GM12874 (cell line): ENCODE data around the gene MAK.

Source experiments
- TF ChIP-seq, protein P1 (sequence below): IDR thresholded peaks from 2 replicates; pipeline ENCODE4 v1.5.1; 2011; ENCODE audit warnings: low read depth, mild to moderate bottlenecking, control low read depth, low read length, moderate library complexity; ENCODE audit not compliant: insufficient read depth

The MAK gene

DNA sequence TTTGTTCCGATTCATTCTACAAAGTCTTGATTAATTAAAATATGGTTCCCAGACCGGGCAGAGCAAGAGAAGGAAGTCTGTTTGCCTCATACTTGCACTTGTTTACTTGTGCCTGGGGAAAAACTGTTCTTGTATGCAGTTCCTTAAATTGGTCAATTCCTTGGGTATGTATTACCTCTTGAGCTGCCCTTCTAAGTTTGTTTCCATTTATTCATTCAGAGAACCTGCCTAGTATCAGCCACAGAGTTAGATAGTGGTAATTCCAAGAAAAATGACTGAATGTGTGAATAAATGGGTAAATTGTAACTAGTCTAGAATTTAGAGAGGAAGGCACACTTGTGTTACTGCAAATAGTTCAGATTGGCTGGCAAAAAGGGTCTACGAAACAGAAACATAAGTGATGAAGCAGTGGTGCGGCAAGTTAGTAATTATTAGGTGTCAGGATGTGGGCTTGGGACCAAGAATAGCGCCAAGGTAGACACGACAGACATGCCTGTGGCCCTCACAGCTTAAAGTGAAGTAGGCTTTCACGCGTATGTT is 525 bp upstream of the MAK start:
- TF ChIP-seq, protein P1, sequence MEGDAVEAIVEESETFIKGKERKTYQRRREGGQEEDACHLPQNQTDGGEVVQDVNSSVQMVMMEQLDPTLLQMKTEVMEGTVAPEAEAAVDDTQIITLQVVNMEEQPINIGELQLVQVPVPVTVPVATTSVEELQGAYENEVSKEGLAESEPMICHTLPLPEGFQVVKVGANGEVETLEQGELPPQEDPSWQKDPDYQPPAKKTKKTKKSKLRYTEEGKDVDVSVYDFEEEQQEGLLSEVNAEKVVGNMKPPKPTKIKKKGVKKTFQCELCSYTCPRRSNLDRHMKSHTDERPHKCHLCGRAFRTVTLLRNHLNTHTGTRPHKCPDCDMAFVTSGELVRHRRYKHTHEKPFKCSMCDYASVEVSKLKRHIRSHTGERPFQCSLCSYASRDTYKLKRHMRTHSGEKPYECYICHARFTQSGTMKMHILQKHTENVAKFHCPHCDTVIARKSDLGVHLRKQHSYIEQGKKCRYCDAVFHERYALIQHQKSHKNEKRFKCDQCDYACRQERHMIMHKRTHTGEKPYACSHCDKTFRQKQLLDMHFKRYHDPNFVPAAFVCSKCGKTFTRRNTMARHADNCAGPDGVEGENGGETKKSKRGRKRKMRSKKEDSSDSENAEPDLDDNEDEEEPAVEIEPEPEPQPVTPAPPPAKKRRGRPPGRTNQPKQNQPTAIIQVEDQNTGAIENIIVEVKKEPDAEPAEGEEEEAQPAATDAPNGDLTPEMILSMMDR, result no peak

GRCh38 chr6:10837622-10837994 is 731 bp downstream of the MAK start:
- TF ChIP-seq, protein P1, result no peak

GRCh38 chr6:10837009-10837621 is 1.2 kb downstream of the MAK start:
- TF ChIP-seq, protein P1, result no peak

DNA sequence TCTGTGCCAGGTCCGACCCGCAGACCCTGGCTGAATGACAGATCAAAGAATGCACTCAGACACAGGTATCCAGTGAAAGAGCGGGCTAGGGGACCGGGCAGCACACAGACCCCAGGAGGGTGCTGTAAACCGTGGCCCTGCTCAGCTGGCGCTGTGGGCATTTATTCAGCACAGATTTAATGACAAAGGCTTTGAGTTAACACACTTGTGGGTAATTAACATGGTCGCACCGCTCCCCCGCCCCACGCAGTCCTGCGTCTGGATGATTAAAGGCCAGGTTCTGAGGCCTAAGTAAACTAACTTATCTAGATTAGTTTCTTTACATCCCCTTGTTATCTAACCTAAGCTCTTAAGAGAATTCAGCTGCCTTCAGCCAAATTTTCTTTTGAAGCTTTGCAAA is 3.5 kb downstream of the MAK start:
- TF ChIP-seq, protein P1, result no peak

DNA sequence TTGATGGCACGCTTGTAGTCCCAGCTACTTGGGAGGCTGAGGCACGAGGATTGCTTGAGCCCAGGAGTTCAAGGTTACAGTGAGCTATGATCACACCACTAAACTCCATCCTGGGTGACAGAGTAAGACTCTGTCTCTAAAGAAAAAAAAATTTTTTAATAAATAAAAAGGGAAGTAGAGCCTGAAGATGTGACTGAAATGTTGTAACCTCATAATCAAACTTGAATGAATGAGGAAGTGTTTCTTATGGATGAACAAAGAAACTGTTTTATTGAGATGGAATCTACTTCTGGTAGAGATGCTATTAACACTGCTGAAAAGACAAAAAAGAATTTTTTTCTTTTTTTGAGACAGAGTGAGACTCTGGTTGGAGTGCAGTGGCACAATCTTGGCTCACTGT is 6.7 kb downstream of the MAK start:
- TF ChIP-seq, protein P1, result no peak

GRCh38 chr6:10824819-10825218 is 13.5 kb downstream of the MAK start:
- TF ChIP-seq, protein P1, result no peak

GRCh38 chr6:10824297-10824696 is 14.0 kb downstream of the MAK start:
- TF ChIP-seq, protein P1, result no peak
